Measurements from ENCODE around the gene IP6K2.

- TF ChIP-seq POLR2A (IDR thresholded peaks at IDR 0.05; ENCODE audit: low read length) (no peak), CTCF (IDR thresholded peaks at IDR 0.05) (no peak), CBX8 (IDR thresholded peaks at IDR 0.05) (no peak), E2F6 (IDR thresholded peaks at IDR 0.05; ENCODE audit: borderline replicate concordance, low read depth) (no peak), RAD21 (conservative IDR thresholded peaks at IDR 0.05 in 1 of 2, IDR thresholded peaks at IDR 0.05 in 1 of 2) (no peak), PBX3 (IDR thresholded peaks at IDR 0.05) (no peak), REST (IDR thresholded peaks at IDR 0.05) (no peak)
Observed at GRCh38 chr3:48738144-48738536, 21.1 kb upstream of the IP6K2 start.
